Brain microvascular endothelial cell (primary cell): ENCODE measurements around the gene ACBD5.
"Not testable (repeated sequence)": the region's sequence is repeated elsewhere in the genome, so short reads cannot be mapped to it uniquely, and the experiment has no call there.

Experiments used
- DNase-seq: peaks from one replicate; pipeline ENCODE4 v3.0.0-alpha.2; 2020
- H3K27ac ChIP-seq: fragments of 250-450 bp; sonication (Bioruptor Pico); 2 replicates; pipeline ENCODE4 v1.5.1; 2020; ENCODE audit warnings: mild to moderate bottlenecking, moderate library complexity
- H3K27me3 ChIP-seq: fragments of 250-450 bp; sonication (Bioruptor Pico); replicated peaks from 2 replicates; pipeline ENCODE4 v1.5.1; 2020; ENCODE audit warnings: mild to moderate bottlenecking
- H3K36me3 ChIP-seq: fragments of 250-450 bp; sonication (Bioruptor Pico); replicated peaks from 2 replicates; pipeline ENCODE4 v1.5.1; 2020; ENCODE audit warnings: mild to moderate bottlenecking
- H3K4me3 ChIP-seq: 2 replicates; pipeline ENCODE4 v1.5.1; 2011; ENCODE audit warnings: low read depth, mild to moderate bottlenecking, control low read depth, low read length, moderate library complexity
- in situ Hi-C: cut with HindIII; loops from 2 replicates; pipeline ENCODE4 v1.10.0; 2017; ENCODE audit warnings: low sequenced_read_pairs, low pct_ligation_motif_present
- TF ChIP-seq, protein P1 (sequence below): IDR thresholded peaks from 2 replicates; pipeline ENCODE4 v1.5.1; 2011; ENCODE audit warnings: low read depth, mild to moderate bottlenecking, moderate library complexity, low read length, control low read depth, inconsistent platforms; ENCODE audit errors: missing control alignments

ACBD5 gene

DNA sequence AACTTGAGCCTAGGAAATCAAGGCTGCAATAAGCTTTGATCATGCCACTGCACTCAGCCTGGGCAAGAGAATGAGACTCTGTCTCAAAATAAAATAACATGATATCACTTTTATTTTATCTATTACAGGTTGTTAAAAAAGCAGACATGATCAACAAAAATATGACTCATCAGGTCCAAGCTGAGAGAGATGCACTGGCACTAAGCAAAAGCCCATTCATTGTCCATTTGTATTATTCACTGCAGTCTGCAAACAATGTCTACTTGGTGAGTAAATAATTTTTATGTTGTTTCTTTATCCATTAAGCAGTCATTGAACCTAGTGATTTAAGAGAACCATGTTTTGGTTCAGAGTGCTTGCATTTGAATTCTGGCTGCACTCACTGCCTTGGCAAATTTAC lies 82.2 kb downstream of the ACBD5 start:
- DNase-seq = peak; percentile 3
- in situ Hi-C loops = no loop called here
- H3K27me3 ChIP-seq = no peaks in the 10 kb centered on the region
- H3K4me3 ChIP-seq = no peak overlapping the region
- no peak overlapping the region for H3K27ac ChIP-seq
- H3K36me3 ChIP-seq = peaks cover 9% of the 10 kb centered on the region
- TF ChIP-seq, protein P1, sequence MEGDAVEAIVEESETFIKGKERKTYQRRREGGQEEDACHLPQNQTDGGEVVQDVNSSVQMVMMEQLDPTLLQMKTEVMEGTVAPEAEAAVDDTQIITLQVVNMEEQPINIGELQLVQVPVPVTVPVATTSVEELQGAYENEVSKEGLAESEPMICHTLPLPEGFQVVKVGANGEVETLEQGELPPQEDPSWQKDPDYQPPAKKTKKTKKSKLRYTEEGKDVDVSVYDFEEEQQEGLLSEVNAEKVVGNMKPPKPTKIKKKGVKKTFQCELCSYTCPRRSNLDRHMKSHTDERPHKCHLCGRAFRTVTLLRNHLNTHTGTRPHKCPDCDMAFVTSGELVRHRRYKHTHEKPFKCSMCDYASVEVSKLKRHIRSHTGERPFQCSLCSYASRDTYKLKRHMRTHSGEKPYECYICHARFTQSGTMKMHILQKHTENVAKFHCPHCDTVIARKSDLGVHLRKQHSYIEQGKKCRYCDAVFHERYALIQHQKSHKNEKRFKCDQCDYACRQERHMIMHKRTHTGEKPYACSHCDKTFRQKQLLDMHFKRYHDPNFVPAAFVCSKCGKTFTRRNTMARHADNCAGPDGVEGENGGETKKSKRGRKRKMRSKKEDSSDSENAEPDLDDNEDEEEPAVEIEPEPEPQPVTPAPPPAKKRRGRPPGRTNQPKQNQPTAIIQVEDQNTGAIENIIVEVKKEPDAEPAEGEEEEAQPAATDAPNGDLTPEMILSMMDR = no peak

DNA sequence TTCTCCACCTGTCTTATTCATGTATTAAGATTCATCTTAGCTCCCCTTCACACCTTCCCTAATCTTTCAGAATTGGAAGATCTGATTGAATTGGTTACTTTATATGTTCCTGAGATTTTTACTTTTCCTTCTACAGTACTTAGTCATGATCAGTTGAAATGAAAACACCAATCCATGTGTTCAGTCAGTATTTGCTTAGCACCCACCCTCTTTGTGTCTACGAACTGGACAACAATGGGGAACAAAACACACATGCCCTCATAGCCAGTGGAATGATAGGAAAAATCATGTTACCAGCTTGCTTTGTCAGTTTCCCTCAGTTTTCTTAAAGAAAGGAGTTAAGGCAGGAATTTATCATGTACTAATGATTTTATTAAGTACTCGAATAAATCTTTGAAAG lies 83.4 kb downstream of the ACBD5 start:
- Histone ChIP-seq H3K27me3 (no peaks in the 10 kb centered on the region), H3K36me3 (peaks cover 2% of the 10 kb centered on the region), H3K4me3 (peak overlapping the region; percentile 12), H3K27ac (peak overlapping the region; percentile 15)
- in situ Hi-C loops = no loop called here
- TF ChIP-seq, protein P1 = no peak
- DNase-seq = no peak

DNA sequence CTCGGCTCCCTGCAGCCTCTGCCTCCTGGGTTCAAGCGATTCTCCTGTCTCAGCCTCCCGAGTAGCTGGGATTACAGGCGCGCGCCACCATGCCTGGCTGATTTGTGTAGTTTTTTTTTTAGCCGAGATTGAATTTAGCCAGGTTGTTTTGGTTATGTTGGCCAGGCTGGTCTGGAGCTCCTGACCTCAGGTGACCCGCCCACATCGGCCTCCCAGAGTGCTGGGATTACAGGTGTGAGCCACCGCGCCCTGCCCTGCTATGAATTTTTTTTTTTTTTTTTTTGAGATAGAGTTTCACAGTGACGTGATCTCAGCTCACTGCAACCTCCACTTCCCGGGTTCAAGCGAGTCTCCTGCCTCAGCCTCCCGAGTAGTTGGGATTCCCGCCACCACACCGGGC lies 84.0 kb downstream of the ACBD5 start:
- in situ Hi-C loops, H3K27me3 ChIP-seq, H3K36me3 ChIP-seq, DNase-seq: not testable (repeated sequence)
- Histone ChIP-seq H3K27ac (peak overlapping the region; percentile 98), H3K4me3 (peak overlapping the region; percentile 98)

DNA sequence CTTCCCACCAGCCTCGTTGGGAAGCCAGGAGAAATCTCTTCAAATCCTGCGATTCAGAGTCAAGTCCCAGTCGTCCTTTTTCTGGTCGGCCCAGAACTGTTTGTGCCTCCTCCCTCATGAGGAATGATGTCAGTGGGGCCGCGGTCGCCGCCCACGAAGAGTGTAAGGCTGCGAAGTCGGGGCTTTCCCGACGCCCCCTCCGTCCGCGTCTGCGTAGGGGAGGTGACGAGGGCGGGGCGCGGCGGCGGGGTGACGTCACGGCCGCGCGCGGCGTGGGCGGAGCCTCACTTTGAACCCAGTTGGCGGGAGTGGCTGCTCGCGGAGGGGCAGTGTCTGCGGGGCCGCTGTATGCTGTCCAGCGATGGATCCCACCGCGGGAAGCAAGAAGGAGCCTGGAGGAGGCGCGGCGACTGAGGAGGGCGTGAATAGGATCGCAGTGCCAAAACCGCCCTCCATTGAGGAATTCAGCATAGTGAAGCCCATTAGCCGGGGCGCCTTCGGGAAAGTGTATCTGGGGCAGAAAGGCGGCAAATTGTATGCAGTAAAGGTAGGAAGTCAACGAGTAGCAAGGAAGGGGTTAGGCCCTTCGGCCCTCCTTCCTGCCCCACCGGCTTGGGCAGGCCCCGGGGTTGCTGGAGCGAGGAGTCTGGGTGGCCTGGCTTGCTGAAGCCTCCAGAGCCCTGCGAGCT lies 85.4 kb downstream of the ACBD5 start, which contains the start of gene MASTL:
MASTL (plus strand) TSS at position 287 of the 689 bp plus-strand sequence; CDS start at position 362, 75 bp downstream.
- peak; percentile 89 for DNase-seq
- no peaks in the 10 kb centered on the region for H3K27me3 ChIP-seq

DNA sequence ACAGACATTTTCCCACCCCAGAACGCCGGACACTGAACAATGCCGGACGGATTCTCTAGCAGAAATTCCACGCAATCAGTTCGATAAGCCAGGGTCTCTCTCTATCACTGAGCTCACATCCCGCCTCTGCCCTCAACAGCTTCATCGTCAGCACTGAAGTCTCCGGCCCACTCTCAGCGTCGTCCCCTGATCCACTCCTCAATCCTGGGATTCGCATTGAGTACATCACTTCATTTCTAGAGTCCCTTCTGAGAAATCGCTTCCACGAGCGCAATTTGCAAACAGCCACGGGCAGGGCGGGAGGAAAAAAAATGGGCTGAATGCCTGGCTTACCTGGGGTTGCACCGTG lies 86.8 kb downstream of the ACBD5 start:
- in situ Hi-C loops = no loop called here

More for the DNA sequence above, 85.4 kb downstream of the ACBD5 start, which contains the start of gene MASTL:
- TF ChIP-seq, protein P1 = no peak
- in situ Hi-C loops = no loop called here
- Histone ChIP-seq H3K36me3 (no peaks in the 10 kb centered on the region), H3K27ac (peak within 1 kb of the TSS; percentile 98), H3K4me3 (peak within 1 kb of the TSS; percentile 98)

DNA sequence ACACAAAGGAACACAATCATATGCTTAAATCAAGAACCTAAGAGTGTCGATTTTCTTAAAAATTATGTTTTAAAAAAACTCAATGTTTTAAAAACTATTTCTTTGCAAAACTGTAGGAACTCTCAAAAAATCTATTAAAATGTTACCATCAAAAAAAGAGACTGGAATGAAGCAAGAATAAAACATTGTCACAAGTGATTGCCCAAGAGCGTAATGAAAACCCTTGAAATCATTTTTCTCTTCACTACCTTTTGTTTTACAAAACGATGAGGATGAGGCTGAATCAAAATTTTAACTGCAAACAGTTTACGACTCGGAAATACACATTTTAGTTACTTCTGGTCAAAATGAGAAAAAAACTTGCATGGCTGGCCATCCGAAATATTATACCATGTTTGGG lies 87.3 kb downstream of the ACBD5 start:
- TF ChIP-seq, protein P1 = no peak
- Histone ChIP-seq H3K4me3 (peak overlapping the region; percentile 98), H3K27me3 (no peaks in the 10 kb centered on the region), H3K36me3 (peaks cover 3% of the 10 kb centered on the region), H3K27ac (peak overlapping the region; percentile 98)
- DNase-seq = no peak
- in situ Hi-C loops = no loop called here

More for the DNA sequence above, 86.8 kb downstream of the ACBD5 start:
- Histone ChIP-seq H3K36me3 (no peaks in the 10 kb centered on the region), H3K27ac (peak overlapping the region; percentile 98), H3K27me3 (no peaks in the 10 kb centered on the region), H3K4me3 (peak overlapping the region; percentile 98)
- TF ChIP-seq, protein P1 = no peak
- DNase-seq = peak; percentile 18
